Immature natural killer cell (primary cell): ENCODE results near the gene PARP3. TPM values are rescaled to one million over a fixed set of nuclear protein-coding genes. Genes with fewer than 3 reads are reported as not detected.
"Not testable (repeated sequence)": the region's sequence is repeated elsewhere in the genome, so short reads cannot be mapped to it uniquely, and the experiment has no call there.

Experiments used
- DNase-seq, 3 donors: peaks; one replicate each; pipeline ENCODE4 v3.0.0; 2022; ENCODE audit warnings: mixed read lengths in 1 of 3
- H3K27ac Mint-ChIP-seq, 6 donors: one replicate each; pipeline ENCODE4 v1.8.0; 2020; ENCODE audit warnings: mixed read lengths in 6 of 6, mild to moderate bottlenecking in 5 of 6, inconsistent platforms in 4 of 6, moderate library complexity in 3 of 6
- H3K27me3 Mint-ChIP-seq, 3 donors: one replicate each; pipeline ENCODE4 v1.8.0; 2020 to 2021; ENCODE audit warnings: low read depth in 3 of 3, mild to moderate bottlenecking in 3 of 3, mixed read lengths in 3 of 3, moderate library complexity in 3 of 3, inconsistent platforms in 1 of 3
- H3K36me3 Mint-ChIP-seq, 3 donors: one replicate each; pipeline ENCODE4 v1.8.0; 2020; ENCODE audit warnings: mixed read lengths in 3 of 3, inconsistent platforms in 2 of 3, mild to moderate bottlenecking in 2 of 3
- H3K4me1 Mint-ChIP-seq, 2 donors: one replicate each; pipeline ENCODE4 v1.8.0; 2020; ENCODE audit warnings: inconsistent platforms in 2 of 2, mild to moderate bottlenecking in 2 of 2, mixed read lengths in 2 of 2, moderate library complexity in 1 of 2
- H3K4me3 Mint-ChIP-seq, 5 donors: one replicate each; pipeline ENCODE4 v1.8.0; 2020; ENCODE audit warnings: mild to moderate bottlenecking in 5 of 5, mixed read lengths in 5 of 5, inconsistent platforms in 3 of 5, moderate library complexity in 3 of 5
- H3K9me3 Mint-ChIP-seq, 6 donors: one replicate each; pipeline ENCODE4 v1.8.0; 2020; ENCODE audit warnings: mild to moderate bottlenecking in 6 of 6, mixed read lengths in 6 of 6, inconsistent platforms in 4 of 6, moderate library complexity in 3 of 6
- polyA plus RNA-seq, 3 donors: library from polyadenylated mRNA; unstranded; fragments of 300-500 nt; fragmentation: Illumina TruSeq; gene quantifications; one replicate each; pipeline ENCODE4 v1.2.3, GENCODE V29; 2021

Gene PARP3
- 1 to 10 TPM in 2 of 3 donors, not detected in 1; 2.3 to 2.9 TPM for polyA plus RNA-seq

- Mint-ChIP-seq H3K4me3 (peak within 1 kb of the TSS; percentile 89 to 93 (median 90)), H3K36me3 (peaks cover 0 to 5% (median 0%) of the 10 kb centered on the region in 3 donors), H3K9me3 (no peaks in the 10 kb centered on the region), H3K4me1 (peaks cover 26 to 31% of the 10 kb centered on the region in 2 donors), H3K27ac (peak within 1 kb of the TSS; percentile 64 to 92 (median 87)), H3K27me3 (peaks cover 2 to 6% (median 5%) of the 10 kb centered on the region in 3 donors)
- DNase-seq = peak; percentile 99 to 100 (median 100)
Measured at GRCh38 chr3:51941798-51942602, at the start of gene PARP3, which contains the start of gene RRP9. Gene PARP3, plus strand, starts transcription at chr3:51942363. Its CDS starts 993 bp downstream, at chr3:51943356. Gene RRP9, minus strand, starts transcription at chr3:51941904. Its CDS starts 37 bp downstream, at chr3:51941867.

- no peak overlapping the region for H3K27ac Mint-ChIP-seq
- peaks cover 2 to 9% of the 10 kb centered on the region in 2 donors for H3K4me1 Mint-ChIP-seq
- H3K36me3 Mint-ChIP-seq = no peaks in the 10 kb centered on the region
- H3K4me3 Mint-ChIP-seq = no peak overlapping the region
- DNase-seq = no peak
- no peaks in the 10 kb centered on the region for H3K9me3 Mint-ChIP-seq
- H3K27me3 Mint-ChIP-seq = peaks cover 2 to 12% (median 10%) of the 10 kb centered on the region in 3 donors
Measured at GRCh38 chr3:51894391-51894790, 47.8 kb upstream of the PARP3 start.

DNA sequence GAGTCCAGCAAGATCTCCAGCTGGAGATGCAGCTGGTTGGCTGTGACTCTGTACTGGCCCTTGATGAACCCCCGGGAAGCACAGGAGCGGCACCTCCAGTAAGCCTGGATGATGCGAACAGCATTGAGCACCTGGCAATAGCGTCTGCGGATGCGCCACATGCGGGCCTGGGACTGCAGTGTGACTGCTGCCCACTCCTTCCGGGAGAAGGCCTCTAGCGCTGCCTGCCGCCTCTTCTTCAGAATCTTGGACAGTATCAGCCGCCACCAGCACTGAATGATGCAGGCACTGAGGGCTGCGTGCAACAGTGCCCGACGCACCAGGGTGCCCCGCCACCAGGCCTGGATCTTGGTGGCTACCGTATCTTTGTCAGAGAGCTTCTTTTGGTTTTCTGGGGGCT, 47.2 kb upstream of the PARP3 start:
- DNase-seq = no peak
- Mint-ChIP-seq H3K36me3 (no peaks in the 10 kb centered on the region), H3K27ac (no peak overlapping the region), H3K9me3 (no peaks in the 10 kb centered on the region), H3K4me1 (peaks cover 2 to 9% of the 10 kb centered on the region in 2 donors), H3K27me3 (peaks cover 2 to 12% (median 10%) of the 10 kb centered on the region in 3 donors), H3K4me3 (no peak overlapping the region)

- Mint-ChIP-seq H3K27ac (peak overlapping the region in 1 of 6 donors; percentile 4), H3K27me3 (peaks cover 3 to 11% (median 10%) of the 10 kb centered on the region in 3 donors), H3K4me1 (peaks cover under 1 to 3% of the 10 kb centered on the region in 2 donors), H3K4me3 (no peak overlapping the region), H3K36me3 (no peaks in the 10 kb centered on the region), H3K9me3 (no peaks in the 10 kb centered on the region)
- DNase-seq = no peak
Measured at GRCh38 chr3:51896607-51897305, 45.4 kb upstream of the PARP3 start.

DNA sequence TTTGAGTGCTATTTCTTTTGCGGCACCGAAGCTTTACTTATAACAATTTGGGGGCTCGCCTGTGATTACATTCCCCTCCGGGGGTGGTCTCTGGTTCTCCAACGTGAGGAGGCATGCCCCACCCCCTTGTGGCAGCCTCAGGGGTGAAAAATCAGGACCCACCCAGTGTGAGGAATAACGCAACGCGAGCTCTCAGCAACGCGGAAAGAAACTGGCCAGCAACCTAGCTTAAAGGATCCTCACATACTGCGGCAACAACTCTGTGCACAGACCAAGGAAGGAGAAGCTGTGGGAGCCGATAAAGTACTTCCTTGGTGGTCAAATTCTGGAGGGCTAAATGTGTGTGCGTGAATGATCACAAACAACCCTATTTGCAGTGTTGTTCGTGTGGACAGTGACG, 44.8 kb upstream of the PARP3 start:
- peaks cover 3 to 11% (median 11%) of the 10 kb centered on the region in 3 donors for H3K27me3 Mint-ChIP-seq
- H3K9me3 Mint-ChIP-seq = no peaks in the 10 kb centered on the region
- H3K4me1 Mint-ChIP-seq = no peaks in the 10 kb centered on the region
- no peaks in the 10 kb centered on the region for H3K36me3 Mint-ChIP-seq
- no peak for DNase-seq
- H3K27ac Mint-ChIP-seq = no peak overlapping the region
- no peak overlapping the region for H3K4me3 Mint-ChIP-seq

GRCh38 chr3:51900043-51900442, 42.1 kb upstream of the PARP3 start:
- H3K9me3 Mint-ChIP-seq, DNase-seq, H3K27ac Mint-ChIP-seq, H3K36me3 Mint-ChIP-seq, H3K4me3 Mint-ChIP-seq, H3K4me1 Mint-ChIP-seq: not testable (repeated sequence)
- H3K27me3 Mint-ChIP-seq = peaks cover 3 to 12% (median 10%) of the 10 kb centered on the region in 3 donors

GRCh38 chr3:51902361-51902760, 39.8 kb upstream of the PARP3 start:
- peaks cover 3 to 12% (median 11%) of the 10 kb centered on the region in 3 donors for H3K27me3 Mint-ChIP-seq
- H3K27ac Mint-ChIP-seq, H3K36me3 Mint-ChIP-seq, H3K4me1 Mint-ChIP-seq, H3K9me3 Mint-ChIP-seq, DNase-seq, H3K4me3 Mint-ChIP-seq: not testable (repeated sequence)

DNA sequence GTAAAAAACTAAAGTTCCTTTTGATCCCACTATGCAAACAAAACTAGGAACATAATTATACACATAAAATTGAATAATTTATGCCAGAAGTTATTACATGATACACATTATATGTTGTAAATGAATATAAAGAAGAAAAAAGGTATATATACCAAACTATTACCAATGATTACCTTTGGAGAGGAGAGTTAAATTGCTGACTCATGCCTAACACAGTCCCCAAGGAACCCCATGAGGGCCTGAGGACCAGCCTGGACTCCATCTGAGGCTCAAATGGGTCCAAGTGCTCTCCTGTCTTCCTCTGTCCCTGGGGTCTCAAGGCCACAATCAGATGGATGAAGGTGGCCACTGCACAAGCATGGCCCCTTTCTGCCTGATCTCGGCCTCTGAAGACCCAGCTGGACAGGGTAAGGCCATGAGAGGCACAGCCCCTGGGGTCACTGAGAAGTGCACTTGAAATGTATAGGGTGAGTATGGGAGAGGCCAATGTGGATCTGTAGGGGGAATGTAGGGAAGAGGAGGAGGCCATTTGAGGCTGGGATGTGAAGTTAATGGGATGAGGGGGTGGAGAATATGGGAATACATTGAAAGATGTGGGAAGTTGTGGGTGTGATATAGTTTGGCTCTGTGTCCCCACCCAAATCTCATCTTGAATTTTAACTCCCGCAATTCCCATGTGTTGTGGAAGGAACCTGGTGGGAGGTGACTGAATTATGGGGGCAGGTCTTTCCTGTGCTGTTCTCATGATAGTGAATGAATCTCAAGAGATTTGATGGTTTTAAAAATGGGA, 37.9 kb upstream of the PARP3 start:
- no peak overlapping the region for H3K4me3 Mint-ChIP-seq
- no peak for DNase-seq
- H3K27me3 Mint-ChIP-seq = peaks cover 5 to 13% (median 12%) of the 10 kb centered on the region in 3 donors
- H3K27ac Mint-ChIP-seq = peak overlapping the region in 1 of 6 donors; percentile 24
- H3K36me3 Mint-ChIP-seq = peaks cover 0 to 4% (median 0%) of the 10 kb centered on the region in 3 donors
- H3K4me1 Mint-ChIP-seq = no peaks in the 10 kb centered on the region
- H3K9me3 Mint-ChIP-seq = peaks cover 0 to 4% (median 2%) of the 10 kb centered on the region in 6 donors

- H3K27me3 Mint-ChIP-seq = peaks cover 2 to 12% (median 10%) of the 10 kb centered on the region in 3 donors
- no peak overlapping the region for H3K27ac Mint-ChIP-seq
- no peak for DNase-seq
- H3K4me3 Mint-ChIP-seq = no peak overlapping the region
- H3K9me3 Mint-ChIP-seq = peaks cover 0 to 6% (median 3%) of the 10 kb centered on the region in 6 donors
- H3K36me3 Mint-ChIP-seq = peaks cover 0 to 4% (median 0%) of the 10 kb centered on the region in 3 donors
- H3K4me1 Mint-ChIP-seq = no peaks in the 10 kb centered on the region
Measured at GRCh38 chr3:51908026-51908425, 34.1 kb upstream of the PARP3 start.

GRCh38 chr3:51916418-51916817, 25.7 kb upstream of the PARP3 start:
- Mint-ChIP-seq H3K4me1 (no peaks in the 10 kb centered on the region), H3K36me3 (no peaks in the 10 kb centered on the region), H3K9me3 (peaks cover 0 to 2% (median 0%) of the 10 kb centered on the region in 6 donors), H3K27ac (no peak overlapping the region), H3K4me3 (no peak overlapping the region), H3K27me3 (peaks cover 1 to 14% (median 11%) of the 10 kb centered on the region in 3 donors)
- DNase-seq = no peak

DNA sequence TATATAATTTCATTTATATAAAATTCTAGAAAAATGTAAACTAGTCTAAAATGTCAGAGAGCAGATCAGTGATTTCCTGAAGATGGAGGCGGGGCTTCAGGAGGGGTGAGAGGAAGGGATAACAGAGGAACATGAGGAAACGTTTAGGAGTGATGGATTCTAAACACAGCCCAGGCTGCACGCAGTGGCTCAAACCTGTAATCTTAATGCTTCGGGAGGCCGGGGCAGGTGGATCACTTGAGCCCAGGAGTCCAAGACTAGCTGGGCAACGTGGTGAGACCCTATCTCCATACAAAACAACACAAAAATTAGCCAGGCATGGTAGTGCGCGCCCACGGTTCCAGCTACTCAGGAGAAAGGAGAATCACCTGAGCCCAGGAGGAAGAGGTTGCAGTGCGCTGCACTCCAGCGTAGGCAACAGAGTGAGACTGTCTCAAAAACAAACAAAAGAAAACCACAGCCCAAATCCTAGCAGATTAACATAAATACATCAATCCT, 21.0 kb upstream of the PARP3 start:
- no peaks in the 10 kb centered on the region for H3K4me1 Mint-ChIP-seq
- peaks cover 0 to 9% (median 9%) of the 10 kb centered on the region in 3 donors for H3K27me3 Mint-ChIP-seq
- H3K27ac Mint-ChIP-seq = no peak overlapping the region
- H3K9me3 Mint-ChIP-seq = peaks cover 0 to 2% (median 0%) of the 10 kb centered on the region in 6 donors
- H3K4me3 Mint-ChIP-seq = no peak overlapping the region
- no peaks in the 10 kb centered on the region for H3K36me3 Mint-ChIP-seq
- DNase-seq = no peak

- no peak overlapping the region for H3K27ac Mint-ChIP-seq
- no peak for DNase-seq
Measured at GRCh38 chr3:51927061-51927977, 14.8 kb upstream of the PARP3 start.

More at GRCh38 chr3:51927061-51927977, 14.8 kb upstream of the PARP3 start:
- peaks cover 0 to 3% (median 0%) of the 10 kb centered on the region in 3 donors for H3K36me3 Mint-ChIP-seq
- no peak overlapping the region for H3K4me3 Mint-ChIP-seq
- no peaks in the 10 kb centered on the region for H3K4me1 Mint-ChIP-seq
- no peaks in the 10 kb centered on the region for H3K9me3 Mint-ChIP-seq
- peaks cover 0 to 3% (median 0%) of the 10 kb centered on the region in 3 donors for H3K27me3 Mint-ChIP-seq
